Fibroblast of the conjunctiva (primary cell): ENCODE data around the gene ACTG1.

Experiments used
- DNase-seq: peaks from one replicate; pipeline ENCODE4 v3.0.0-alpha.2; 2010; ENCODE audit warnings: low read depth

ACTG1 gene

GRCh38 chr17:81481073-81481799 lies 31.4 kb downstream of the ACTG1 start:
- no peak for DNase-seq

GRCh38 chr17:81480140-81481072 lies 32.2 kb downstream of the ACTG1 start:
- peak; percentile 45 for DNase-seq

GRCh38 chr17:81479175-81480071 lies 33.2 kb downstream of the ACTG1 start:
- DNase-seq: no peak

- DNase-seq: no peak
Measured at GRCh38 chr17:81478119-81478518, 34.5 kb downstream of the ACTG1 start.

- DNase-seq: no peak
Measured at GRCh38 chr17:81477173-81477572, 35.4 kb downstream of the ACTG1 start.

- DNase-seq: no peak
Measured at GRCh38 chr17:81476635-81477034, 36.0 kb downstream of the ACTG1 start.

- no peak for DNase-seq
Measured at GRCh38 chr17:81476097-81476496, 36.5 kb downstream of the ACTG1 start.

- no peak for DNase-seq
Measured at GRCh38 chr17:81474958-81475357, 37.6 kb downstream of the ACTG1 start.

- no peak for DNase-seq
Measured at GRCh38 chr17:81473019-81473418, 39.6 kb downstream of the ACTG1 start.

GRCh38 chr17:81471818-81472456 lies 40.7 kb downstream of the ACTG1 start:
- peak; percentile 91 for DNase-seq

- DNase-seq: no peak
Measured at GRCh38 chr17:81470944-81471817, 41.4 kb downstream of the ACTG1 start.

GRCh38 chr17:81470270-81470943 lies 42.2 kb downstream of the ACTG1 start:
- no peak for DNase-seq

- no peak for DNase-seq
Measured at GRCh38 chr17:81469266-81469665, 43.3 kb downstream of the ACTG1 start.

GRCh38 chr17:81468770-81469121 lies 43.9 kb downstream of the ACTG1 start:
- DNase-seq: no peak

GRCh38 chr17:81468111-81468769 lies 44.4 kb downstream of the ACTG1 start:
- DNase-seq: no peak

GRCh38 chr17:81466564-81467472 lies 45.8 kb downstream of the ACTG1 start:
- no peak for DNase-seq

GRCh38 chr17:81465910-81466309 lies 46.7 kb downstream of the ACTG1 start:
- no peak for DNase-seq

GRCh38 chr17:81464586-81464985 lies 48.0 kb downstream of the ACTG1 start:
- DNase-seq: no peak

- DNase-seq: no peak
Measured at GRCh38 chr17:81463506-81463905, 49.1 kb downstream of the ACTG1 start.
